ENCODE data around the gene WDR48. TPM values are rescaled to one million over a fixed set of nuclear protein-coding genes. Genes with fewer than 3 reads are reported as not detected.

Gene WDR48
- total RNA-seq, 1 experiment from 2014 or later = 34.1 TPM

DNA sequence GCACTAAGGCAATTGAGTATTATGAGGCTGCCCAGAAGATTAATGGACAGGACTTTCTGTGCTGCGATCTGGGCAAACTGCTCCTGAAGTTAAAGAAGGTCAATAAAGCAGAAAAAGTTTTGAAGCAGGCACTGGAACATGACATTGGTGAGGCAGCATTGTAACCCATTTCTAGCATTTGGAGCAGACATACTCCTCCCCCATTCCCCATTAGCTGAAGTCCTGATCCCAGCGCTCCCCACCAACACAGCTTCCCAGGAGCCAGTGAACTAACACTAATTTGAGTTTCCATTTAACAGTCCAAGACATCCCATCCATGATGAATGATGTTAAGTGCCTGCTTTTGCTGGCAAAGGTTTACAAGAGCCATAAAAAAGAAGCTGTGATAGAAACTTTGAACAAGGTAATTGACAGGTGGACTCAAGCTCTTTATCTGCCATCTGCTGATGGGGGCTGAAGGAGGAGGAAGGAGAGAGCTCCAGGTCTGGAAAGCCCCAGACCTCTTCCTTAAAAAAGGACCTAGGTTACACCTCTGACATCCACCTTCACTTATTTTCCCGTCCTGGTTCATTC, 79.0 kb downstream of the WDR48 start:
- no peak for DNase-seq
- H3K36me3 Mint-ChIP-seq (ENCODE audit: insufficient read depth, unreplicated experiment) = peaks cover 7% of the 10 kb centered on the region
- no TSS peak for BruUV-seq (replicated peaks)
- TF ChIP-seq, protein P1, sequence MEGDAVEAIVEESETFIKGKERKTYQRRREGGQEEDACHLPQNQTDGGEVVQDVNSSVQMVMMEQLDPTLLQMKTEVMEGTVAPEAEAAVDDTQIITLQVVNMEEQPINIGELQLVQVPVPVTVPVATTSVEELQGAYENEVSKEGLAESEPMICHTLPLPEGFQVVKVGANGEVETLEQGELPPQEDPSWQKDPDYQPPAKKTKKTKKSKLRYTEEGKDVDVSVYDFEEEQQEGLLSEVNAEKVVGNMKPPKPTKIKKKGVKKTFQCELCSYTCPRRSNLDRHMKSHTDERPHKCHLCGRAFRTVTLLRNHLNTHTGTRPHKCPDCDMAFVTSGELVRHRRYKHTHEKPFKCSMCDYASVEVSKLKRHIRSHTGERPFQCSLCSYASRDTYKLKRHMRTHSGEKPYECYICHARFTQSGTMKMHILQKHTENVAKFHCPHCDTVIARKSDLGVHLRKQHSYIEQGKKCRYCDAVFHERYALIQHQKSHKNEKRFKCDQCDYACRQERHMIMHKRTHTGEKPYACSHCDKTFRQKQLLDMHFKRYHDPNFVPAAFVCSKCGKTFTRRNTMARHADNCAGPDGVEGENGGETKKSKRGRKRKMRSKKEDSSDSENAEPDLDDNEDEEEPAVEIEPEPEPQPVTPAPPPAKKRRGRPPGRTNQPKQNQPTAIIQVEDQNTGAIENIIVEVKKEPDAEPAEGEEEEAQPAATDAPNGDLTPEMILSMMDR (IDR thresholded peaks at IDR 0.05; ENCODE audit: unreplicated experiment) = no peak
- peaks cover 25% of the 10 kb centered on the region for H3K4me1 Mint-ChIP-seq (ENCODE audit: low read depth, unreplicated experiment)
- CTCF ChIA-PET = interaction anchor here (1.2 kb wide), 1 partner anchor 157 kb away, joined by 3 read pairs; no protein-coding TSS in a partner anchor
- no peaks in the 10 kb centered on the region for H3K27me3 Mint-ChIP-seq (ENCODE audit: unreplicated experiment)
- intact Hi-C loops (cut with micrococcal nuclease; ENCODE audit: unreplicated experiment) = no loop called here
- no peak overlapping the region for H3K4me3 Mint-ChIP-seq (ENCODE audit: low read depth, unreplicated experiment)
- H3K9me3 Mint-ChIP-seq (ENCODE audit: low read depth, unreplicated experiment) = no peaks in the 10 kb centered on the region
- no peak overlapping the region for H3K27ac Mint-ChIP-seq (ENCODE audit: unreplicated experiment)

DNA sequence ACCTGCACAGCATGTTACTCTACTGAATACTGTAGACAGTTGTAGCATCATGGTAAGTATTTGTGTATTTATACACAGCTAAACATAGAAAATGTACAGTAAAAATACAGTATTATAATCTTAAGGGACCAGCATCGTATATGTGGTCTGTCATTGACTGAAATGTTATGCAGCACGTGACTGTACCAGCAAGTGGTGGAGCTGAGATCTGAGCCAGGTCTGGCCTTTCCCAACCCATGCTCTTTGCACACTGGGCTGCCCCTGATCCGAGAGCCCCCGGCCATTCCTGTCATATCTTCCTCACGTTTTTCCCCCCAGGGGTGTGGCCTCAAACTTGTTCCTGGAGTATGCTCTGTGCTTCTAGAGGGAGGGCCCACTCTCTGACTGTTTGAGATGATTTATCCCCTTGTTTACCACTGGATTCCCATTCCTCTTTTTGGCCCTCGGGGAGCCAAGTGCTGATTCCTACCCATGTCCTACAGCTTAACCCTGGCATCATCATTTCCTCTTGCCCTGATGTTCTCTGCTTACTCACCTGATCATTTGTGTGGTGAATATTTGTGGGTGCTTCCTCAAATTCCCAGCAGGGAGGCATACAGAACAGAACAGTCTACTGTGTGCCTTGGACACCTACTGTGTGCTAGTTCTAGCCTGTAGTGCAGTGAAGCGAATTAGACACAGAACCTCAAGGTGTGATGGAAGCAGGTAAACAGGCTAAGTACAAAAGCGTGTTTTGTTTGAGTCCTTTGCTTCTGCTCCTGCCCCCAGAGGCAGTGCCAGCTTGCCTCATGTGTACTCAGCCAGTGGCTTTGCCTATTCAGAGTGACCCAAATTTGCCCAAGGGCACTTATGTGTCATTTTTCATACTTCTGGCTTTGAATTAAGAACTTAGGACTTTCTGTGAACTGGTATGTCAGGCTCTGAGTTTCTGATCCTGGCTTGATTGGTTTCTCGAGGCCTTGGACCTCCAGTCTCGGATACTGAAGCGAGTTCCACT, 80.6 kb downstream of the WDR48 start:
- BruUV-seq (replicated peaks) = no TSS peak
- peaks cover 11% of the 10 kb centered on the region for H3K4me1 Mint-ChIP-seq (ENCODE audit: low read depth, unreplicated experiment)
- no peak for DNase-seq
- H3K4me3 Mint-ChIP-seq (ENCODE audit: low read depth, unreplicated experiment) = no peak overlapping the region
- no peaks in the 10 kb centered on the region for H3K9me3 Mint-ChIP-seq (ENCODE audit: low read depth, unreplicated experiment)
- H3K27ac Mint-ChIP-seq (ENCODE audit: unreplicated experiment) = no peak overlapping the region
- no peaks in the 10 kb centered on the region for H3K27me3 Mint-ChIP-seq (ENCODE audit: unreplicated experiment)
- TF ChIP-seq, protein P1 (IDR thresholded peaks at IDR 0.05; ENCODE audit: unreplicated experiment) = no peak
- H3K36me3 Mint-ChIP-seq (ENCODE audit: insufficient read depth, unreplicated experiment) = peaks cover 5% of the 10 kb centered on the region
- CTCF ChIA-PET = interaction anchor here (1.2 kb wide), 1 partner anchor 9 kb away, joined by 3 read pairs; no protein-coding TSS in a partner anchor
- intact Hi-C loops (cut with micrococcal nuclease; ENCODE audit: unreplicated experiment) = no loop called here

DNA sequence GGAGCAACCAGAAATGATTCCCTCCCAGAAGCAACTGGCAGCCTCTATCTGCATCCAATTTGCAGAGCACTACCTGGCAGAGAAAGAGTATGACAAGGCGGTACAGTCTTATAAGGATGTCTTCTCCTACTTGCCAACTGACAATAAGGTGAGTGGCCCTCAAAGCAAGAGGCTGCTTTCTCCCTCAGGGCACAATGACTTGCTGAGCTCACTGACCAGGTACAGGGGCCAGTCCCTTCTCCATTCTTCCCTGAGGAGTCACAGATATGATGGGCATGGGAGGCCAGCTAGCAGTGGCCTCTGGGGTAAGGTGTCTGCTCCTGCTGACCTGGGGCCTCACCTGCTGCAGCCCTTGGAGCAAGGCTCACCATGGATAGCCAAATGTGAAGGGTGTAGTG, 81.3 kb downstream of the WDR48 start:
- H3K27me3 Mint-ChIP-seq (ENCODE audit: unreplicated experiment) = no peaks in the 10 kb centered on the region
- peaks cover 11% of the 10 kb centered on the region for H3K4me1 Mint-ChIP-seq (ENCODE audit: low read depth, unreplicated experiment)
- intact Hi-C loops (cut with micrococcal nuclease; ENCODE audit: unreplicated experiment) = no loop called here
- H3K4me3 Mint-ChIP-seq (ENCODE audit: low read depth, unreplicated experiment) = no peak overlapping the region
- H3K27ac Mint-ChIP-seq (ENCODE audit: unreplicated experiment) = no peak overlapping the region
- no peak for DNase-seq
- TF ChIP-seq, protein P1 (IDR thresholded peaks at IDR 0.05; ENCODE audit: unreplicated experiment) = no peak
- no TSS peak for BruUV-seq (replicated peaks)
- H3K9me3 Mint-ChIP-seq (ENCODE audit: low read depth, unreplicated experiment) = no peaks in the 10 kb centered on the region
- CTCF ChIA-PET = no interaction called here
- H3K36me3 Mint-ChIP-seq (ENCODE audit: insufficient read depth, unreplicated experiment) = peaks cover 8% of the 10 kb centered on the region

DNA sequence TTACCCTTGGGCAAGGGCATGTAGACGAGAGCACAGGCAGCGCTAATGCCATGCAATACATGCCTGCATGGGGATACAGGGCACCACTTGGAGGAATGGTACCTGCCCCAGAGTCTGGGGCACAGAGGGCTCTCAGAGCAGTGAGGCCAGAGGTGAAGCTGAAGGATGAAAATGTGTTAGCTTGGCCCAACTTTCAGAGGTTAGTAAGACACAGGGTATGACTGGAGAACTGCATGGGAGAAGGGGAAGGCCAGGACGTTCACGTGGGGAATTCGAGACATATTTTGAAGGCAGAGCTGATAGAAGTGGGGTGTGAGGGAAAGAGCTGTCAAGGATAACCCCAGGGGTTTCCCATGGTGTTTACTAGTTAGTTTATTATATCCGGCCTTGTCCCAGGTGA, 82.0 kb downstream of the WDR48 start:
- Mint-ChIP-seq H3K4me1 (ENCODE audit: low read depth, unreplicated experiment) (peaks cover 11% of the 10 kb centered on the region), H3K36me3 (ENCODE audit: insufficient read depth, unreplicated experiment) (peaks cover 15% of the 10 kb centered on the region), H3K9me3 (ENCODE audit: low read depth, unreplicated experiment) (no peaks in the 10 kb centered on the region), H3K27me3 (ENCODE audit: unreplicated experiment) (no peaks in the 10 kb centered on the region), H3K27ac (ENCODE audit: unreplicated experiment) (no peak overlapping the region), H3K4me3 (ENCODE audit: low read depth, unreplicated experiment) (no peak overlapping the region)
- no TSS peak for BruUV-seq (replicated peaks)
- intact Hi-C loops (cut with micrococcal nuclease; ENCODE audit: unreplicated experiment) = no loop called here
- DNase-seq = no peak
- CTCF ChIA-PET = no interaction called here
- TF ChIP-seq, protein P1 (IDR thresholded peaks at IDR 0.05; ENCODE audit: unreplicated experiment) = no peak

Measured in Calu3 (cell line).